GM18909 (cell line): ENCODE data around the gene CEP85.
A peak's percentile ranks its signal among the peaks of the same experiment; 100 is the strongest.
"Not testable (repeated sequence)": the region's sequence is repeated elsewhere in the genome, so short reads cannot be mapped to it uniquely, and the experiment has no call there.

Source experiments
- ATAC-seq: cut with Tn5 transposase; IDR thresholded peaks from one replicate; pipeline ENCODE4 v1.9.1; 2021; ENCODE audit warnings: mild to moderate bottlenecking; ENCODE audit not compliant: unreplicated experiment, poor library complexity

CEP85 gene

GRCh38 chr1:26305667-26306289 is 71.8 kb downstream of the CEP85 start:
- ATAC-seq: no peak

GRCh38 chr1:26306290-26307229 is 72.6 kb downstream of the CEP85 start, which contains the start of gene UBXN11:
UBXN11 (minus strand) TSS chr1:26306636; CDS start chr1:26302883, 3,753 bp downstream.
- peak; percentile 97 for ATAC-seq

- no peak for ATAC-seq
Observed at GRCh38 chr1:26307363-26307781, 73.4 kb downstream of the CEP85 start.

GRCh38 chr1:26307966-26308899 is 74.2 kb downstream of the CEP85 start:
- ATAC-seq: not testable (repeated sequence)

- no peak for ATAC-seq
Observed at GRCh38 chr1:26314501-26314900, 80.5 kb downstream of the CEP85 start.

- no peak for ATAC-seq
Observed at GRCh38 chr1:26315874-26316850, 82.2 kb downstream of the CEP85 start.

- no peak for ATAC-seq
Observed at GRCh38 chr1:26317146-26317545, 83.1 kb downstream of the CEP85 start.

GRCh38 chr1:26317612-26318337 is 83.8 kb downstream of the CEP85 start, which contains the start of gene CD52:
CD52 (plus strand) TSS chr1:26317958; CDS start chr1:26318018, 60 bp downstream.
- ATAC-seq: no peak

- ATAC-seq: no peak
Observed at GRCh38 chr1:26318338-26319064, 84.5 kb downstream of the CEP85 start.

- no peak for ATAC-seq
Observed at GRCh38 chr1:26320896-26321295, 86.9 kb downstream of the CEP85 start.

GRCh38 chr1:26321315-26322041 is 87.5 kb downstream of the CEP85 start:
- peak; percentile 48 for ATAC-seq

GRCh38 chr1:26322042-26322331 is 88.0 kb downstream of the CEP85 start:
- ATAC-seq: no peak

- ATAC-seq: no peak
Observed at GRCh38 chr1:26323382-26323781, 89.4 kb downstream of the CEP85 start.

- no peak for ATAC-seq
Observed at GRCh38 chr1:26324550-26324949, 90.5 kb downstream of the CEP85 start.

- ATAC-seq: no peak
Observed at GRCh38 chr1:26327956-26328362, 94.0 kb downstream of the CEP85 start.
